ENCODE data around the gene EN2. TPM values are rescaled to one million over a fixed set of nuclear protein-coding genes. Genes with fewer than 3 reads are reported as not detected.

The EN2 gene
- total RNA-seq, 4 donors from 2014 or later, result 0.13 to 0.15 TPM; not detected in 2

- H3K27ac ChIP-seq, result no peak overlapping the region
- H3K9me3 ChIP-seq, result peaks cover 0 to 12% (median 0%) of the 10 kb centered on the region in 3 donors
- peaks cover 97% of the 10 kb centered on the region for H3K27me3 ChIP-seq
- WGBS, 2 donors (ENCODE audit: low coverage in 1 of 2), result 50 to 55% methylated on average over 2 to 8 of the region's 20 CpGs
- TF ChIP-seq EP300 (IDR thresholded peaks at IDR 0.05) (no peak), POLR2A (IDR thresholded peaks at IDR 0.05) (no peak), POLR2AphosphoS5 (IDR thresholded peaks at IDR 0.05) (no peak), CTCF (IDR thresholded peaks at IDR 0.05) (no peak)
- no peak for ATAC-seq
- H3K4me3 ChIP-seq, result no peak overlapping the region
- H3K4me1 ChIP-seq, result no peaks in the 10 kb centered on the region
- no peaks in the 10 kb centered on the region for H3K36me3 ChIP-seq
Observed at GRCh38 chr7:155426543-155427410, 31.2 kb upstream of the EN2 start.

GRCh38 chr7:155427411-155428038 is 30.4 kb upstream of the EN2 start:
- Histone ChIP-seq H3K27me3 (peaks cover 97% of the 10 kb centered on the region), H3K4me1 (no peaks in the 10 kb centered on the region), H3K9me3 (peaks cover 0 to 12% (median 0%) of the 10 kb centered on the region in 3 donors), H3K27ac (no peak overlapping the region), H3K36me3 (no peaks in the 10 kb centered on the region), H3K4me3 (no peak overlapping the region)
- no peak for TF ChIP-seq POLR2AphosphoS5 (IDR thresholded peaks at IDR 0.05)
- TF ChIP-seq CTCF (IDR thresholded peaks at IDR 0.05), result no peak
- TF ChIP-seq POLR2A (IDR thresholded peaks at IDR 0.05), result no peak
- TF ChIP-seq EP300 (IDR thresholded peaks at IDR 0.05), result no peak
- ATAC-seq, result no peak
- 80% methylated on average over 1 of the region's 20 CpGs; no CpG with 5 or more reads in 1 of the 2 donors for WGBS, 2 donors (ENCODE audit: low coverage in 1 of 2)

DNA sequence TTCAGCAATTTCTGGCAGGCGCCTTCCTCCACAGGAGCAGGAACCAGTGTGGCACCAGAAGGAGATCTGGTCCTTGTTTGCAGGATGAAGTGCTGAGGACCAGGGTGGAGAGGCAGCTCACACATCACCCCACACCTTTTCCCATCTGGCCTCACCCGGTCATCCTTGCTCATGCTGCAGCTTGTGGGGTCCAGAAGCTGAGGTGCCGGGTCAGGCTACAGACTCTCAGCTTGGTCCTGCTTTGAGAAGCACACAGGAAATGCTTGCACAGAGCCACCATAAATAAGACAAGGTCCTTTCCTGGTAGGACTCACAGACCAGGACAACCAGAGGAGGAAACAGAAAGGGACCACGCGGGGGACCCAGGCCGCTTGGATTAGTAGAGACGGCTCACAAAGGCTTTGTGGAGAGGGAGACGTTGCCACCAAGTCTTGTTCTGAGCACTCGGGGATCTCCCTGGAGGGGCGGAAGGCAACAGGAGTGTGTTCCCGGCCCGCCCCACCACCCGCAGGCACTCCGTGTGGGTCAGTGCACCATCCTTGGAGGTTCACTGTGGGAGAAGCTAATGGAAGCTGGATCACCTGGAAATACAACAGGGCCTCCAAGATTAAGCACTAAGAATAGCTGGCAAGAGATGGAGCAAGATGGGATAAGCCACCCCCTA is 29.6 kb upstream of the EN2 start:
- no peak for ATAC-seq
- H3K4me3 ChIP-seq, result no peak overlapping the region
- 43 to 82% methylated on average over 1 to 4 of the region's 14 CpGs for WGBS, 2 donors (ENCODE audit: low coverage in 1 of 2)
- peaks cover 0 to 12% (median 0%) of the 10 kb centered on the region in 3 donors for H3K9me3 ChIP-seq
- no peaks in the 10 kb centered on the region for H3K4me1 ChIP-seq
- no peaks in the 10 kb centered on the region for H3K36me3 ChIP-seq
- no peak overlapping the region for H3K27ac ChIP-seq
- TF ChIP-seq POLR2A (IDR thresholded peaks at IDR 0.05), result no peak
- TF ChIP-seq POLR2AphosphoS5 (IDR thresholded peaks at IDR 0.05), result no peak
- TF ChIP-seq EP300 (IDR thresholded peaks at IDR 0.05), result no peak
- no peak for TF ChIP-seq CTCF (IDR thresholded peaks at IDR 0.05)
- peaks cover 95% of the 10 kb centered on the region for H3K27me3 ChIP-seq

DNA sequence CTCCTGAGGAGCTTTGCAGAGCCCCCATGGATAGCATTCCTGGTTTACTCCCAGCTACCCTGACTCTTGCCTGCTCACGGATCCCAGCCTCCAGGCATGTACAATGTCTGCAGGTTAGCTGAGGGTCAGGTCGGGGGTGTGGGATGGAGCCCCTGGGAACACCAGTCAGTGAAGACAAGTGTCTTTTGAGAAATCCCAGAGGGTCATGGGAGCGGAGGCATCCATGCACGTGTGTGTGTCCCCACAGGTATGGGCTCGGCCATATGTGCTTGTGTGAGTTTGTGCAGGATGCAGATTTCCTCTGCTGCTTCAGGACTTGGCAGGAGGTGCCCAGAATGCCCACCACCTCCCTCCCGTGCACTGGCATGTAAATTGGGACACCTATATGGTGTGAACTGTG is 28.3 kb upstream of the EN2 start:
- Histone ChIP-seq H3K27me3 (peaks cover 87% of the 10 kb centered on the region), H3K4me1 (no peaks in the 10 kb centered on the region), H3K4me3 (no peak overlapping the region), H3K36me3 (no peaks in the 10 kb centered on the region), H3K9me3 (peaks cover 0 to 12% (median 0%) of the 10 kb centered on the region in 3 donors), H3K27ac (no peak overlapping the region)
- no peak for ATAC-seq
- TF ChIP-seq POLR2A (IDR thresholded peaks at IDR 0.05), result no peak
- 55 to 60% methylated on average over 1 to 4 of the region's 6 CpGs for WGBS, 2 donors (ENCODE audit: low coverage in 1 of 2)

- peaks cover 0 to 12% (median 0%) of the 10 kb centered on the region in 3 donors for H3K9me3 ChIP-seq
- H3K4me3 ChIP-seq, result no peak overlapping the region
- no peaks in the 10 kb centered on the region for H3K4me1 ChIP-seq
- WGBS, 2 donors (ENCODE audit: low coverage in 1 of 2), result 14 to 23% methylated on average over 1 to 5 of the region's 10 CpGs
- no peaks in the 10 kb centered on the region for H3K36me3 ChIP-seq
- peaks cover 82% of the 10 kb centered on the region for H3K27me3 ChIP-seq
- no peak for ATAC-seq
- H3K27ac ChIP-seq, result no peak overlapping the region
- TF ChIP-seq POLR2A (IDR thresholded peaks at IDR 0.05), result no peak
- TF ChIP-seq CTCF (IDR thresholded peaks at IDR 0.05), result no peak
- no peak for TF ChIP-seq EP300 (IDR thresholded peaks at IDR 0.05)
- TF ChIP-seq POLR2AphosphoS5 (IDR thresholded peaks at IDR 0.05), result no peak
Observed at GRCh38 chr7:155430606-155431005, 27.3 kb upstream of the EN2 start.

Measured in gastroesophageal sphincter (tissue), 4 donors.